Stimulated activated CD8-positive, alpha-beta memory T cell treated with anti-CD3 and anti-CD28 coated beads, Interleukin-15, amount 100 ng/mL, for 4 hours (primary cell): Measurements from ENCODE around the gene FAM219A.

Source experiments
- DNase-seq, 2 donors: peaks; one replicate each; pipeline ENCODE4 v3.0.0-alpha.2; 2020; ENCODE audit warnings: low read depth in 2 of 2

The FAM219A gene

DNA sequence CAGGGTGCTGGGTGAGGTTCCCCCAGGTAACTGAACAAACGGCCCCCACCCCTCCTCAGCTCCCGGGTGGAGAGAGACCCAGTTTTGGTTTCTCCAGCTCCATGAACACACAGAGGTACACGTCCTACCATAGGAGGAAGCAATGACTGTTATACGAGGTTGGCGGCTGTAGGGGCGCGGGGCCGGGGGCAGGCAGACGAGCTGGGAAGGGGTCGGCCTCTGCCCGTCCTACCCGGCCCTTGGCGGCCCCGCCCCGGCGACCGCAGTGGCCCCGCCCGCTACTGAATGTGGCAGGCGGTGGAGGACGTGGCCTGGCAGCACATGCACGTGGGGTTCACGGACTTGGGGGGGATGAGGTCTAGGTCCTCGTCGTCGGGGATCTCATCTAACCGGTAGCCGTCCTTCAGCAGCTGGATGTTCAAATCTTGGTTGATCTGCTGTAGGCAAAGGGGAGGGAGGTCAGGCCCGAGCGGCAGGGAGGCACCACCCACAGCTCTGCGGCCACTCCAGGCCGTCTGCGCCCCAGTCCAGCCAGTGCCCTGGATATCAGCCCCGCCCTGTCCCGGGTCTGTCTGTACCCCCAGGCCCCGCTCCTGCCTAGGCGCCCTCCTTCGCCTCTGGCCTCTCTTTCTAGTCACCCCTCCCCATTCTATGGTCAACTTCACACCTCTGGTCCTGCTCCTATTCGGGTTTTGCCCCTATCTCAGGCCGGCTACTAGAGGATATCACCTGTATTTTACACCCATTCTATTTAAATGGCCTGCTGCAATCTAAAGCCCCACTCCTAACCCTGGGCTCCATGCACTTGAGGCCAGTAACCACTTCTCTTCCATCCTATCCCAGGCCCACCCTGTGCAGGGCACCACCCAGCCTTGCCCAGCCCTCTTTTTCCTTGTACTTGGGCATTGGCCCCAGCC is 57.4 kb downstream of the FAM219A start:
- no peak for DNase-seq

DNA sequence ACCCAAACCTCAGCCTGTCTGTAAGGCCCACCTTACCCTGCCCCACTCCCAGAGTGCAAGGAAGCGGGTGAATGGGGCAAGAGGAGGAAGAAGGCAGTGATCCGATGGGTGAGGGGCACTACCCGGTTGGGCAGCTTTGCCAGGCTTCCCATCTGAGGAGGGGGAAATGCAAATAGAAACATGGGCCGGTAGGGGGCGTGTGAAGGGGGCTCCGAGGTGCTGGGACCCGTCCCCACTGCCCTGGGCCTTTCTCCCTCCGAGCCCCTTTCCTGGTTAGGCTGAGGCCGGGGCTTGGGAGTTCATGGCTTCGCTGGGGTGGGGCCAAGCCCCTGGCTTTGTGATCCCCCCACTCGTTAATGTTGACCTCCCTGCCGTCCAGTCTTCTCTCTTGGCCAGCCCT is 58.1 kb downstream of the FAM219A start:
- no peak for DNase-seq

DNA sequence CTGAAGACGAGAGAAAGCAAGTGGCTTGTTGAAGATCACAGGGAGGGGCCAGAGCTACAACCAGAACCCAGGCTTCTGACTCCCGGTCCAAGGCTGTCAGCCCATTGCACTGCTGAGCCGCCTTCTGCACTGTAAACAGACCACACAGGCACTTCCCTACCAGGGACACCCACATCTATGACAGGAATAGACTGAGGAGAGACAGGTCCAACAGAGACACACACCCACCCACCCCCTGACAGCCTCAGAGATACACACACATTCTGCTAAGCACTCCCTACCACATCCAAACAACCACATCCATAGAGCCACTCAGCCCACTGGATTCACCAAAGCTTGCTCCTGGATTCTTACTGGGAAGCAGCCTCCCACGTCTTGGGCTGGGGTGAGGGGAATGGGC is 58.6 kb downstream of the FAM219A start:
- no peak for DNase-seq

DNA sequence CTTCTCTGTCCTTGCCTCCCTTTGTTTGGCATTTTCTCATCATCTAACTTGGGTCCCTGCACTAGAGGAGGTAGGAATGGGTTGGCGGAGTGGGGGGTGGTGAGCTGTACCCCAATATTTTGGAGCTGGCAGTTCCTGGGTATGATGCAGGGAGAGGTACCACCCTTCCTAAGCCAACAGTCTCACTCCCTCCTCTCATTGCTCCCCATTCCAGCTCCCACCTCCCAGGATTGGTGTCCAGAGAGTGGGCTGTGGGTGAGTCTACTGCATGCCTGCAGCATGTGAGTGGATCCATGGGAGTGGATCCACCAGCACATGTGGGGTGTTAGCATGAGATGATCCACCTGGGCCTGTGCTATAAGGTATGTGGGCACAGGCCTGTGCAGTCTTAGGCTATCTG is 59.5 kb downstream of the FAM219A start:
- DNase-seq: no peak

DNA sequence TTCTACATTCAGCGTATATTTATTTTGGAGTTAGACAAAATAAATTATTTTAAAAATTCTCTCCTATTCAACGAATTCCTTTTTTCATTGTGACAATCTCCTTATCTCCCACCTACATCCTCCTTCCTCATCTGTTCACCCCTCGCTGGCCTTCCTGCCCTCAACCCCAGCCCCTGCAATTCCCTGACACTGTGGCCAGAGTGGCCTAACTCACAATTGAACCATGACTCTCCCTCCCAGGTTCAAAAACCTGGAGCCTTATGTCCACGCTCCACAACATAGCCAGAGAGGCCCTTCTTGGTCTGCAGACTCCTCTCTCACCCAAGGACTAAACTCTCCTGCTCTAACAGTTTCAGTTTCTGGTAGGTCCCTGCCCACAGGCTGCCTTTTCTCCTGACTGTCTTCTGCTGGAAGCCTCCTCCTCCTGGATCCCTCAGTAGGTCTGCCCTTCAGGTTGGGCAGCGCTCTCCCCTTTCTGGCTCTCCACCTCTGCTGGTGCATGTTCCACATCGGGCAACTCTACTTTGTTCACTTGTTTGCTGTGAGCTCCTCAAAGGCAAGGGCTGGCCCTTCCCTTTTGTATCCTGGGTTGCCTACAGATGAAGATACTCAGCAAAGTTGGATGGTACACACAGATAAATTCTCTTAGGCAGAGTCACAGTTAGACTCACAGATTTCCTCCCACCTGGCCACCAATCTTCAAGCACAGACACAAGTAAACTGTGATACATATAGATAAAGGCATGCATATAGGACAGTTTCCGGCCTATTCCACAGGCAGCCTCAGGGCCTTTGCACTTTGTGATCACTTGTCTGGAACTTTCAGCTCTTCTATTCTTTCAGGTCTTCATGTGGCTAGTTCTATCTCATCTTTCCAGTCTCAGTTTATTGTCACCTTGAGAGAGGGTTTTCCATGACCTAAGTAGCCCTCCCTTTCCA is 61.8 kb downstream of the FAM219A start:
- DNase-seq: no peak

DNA sequence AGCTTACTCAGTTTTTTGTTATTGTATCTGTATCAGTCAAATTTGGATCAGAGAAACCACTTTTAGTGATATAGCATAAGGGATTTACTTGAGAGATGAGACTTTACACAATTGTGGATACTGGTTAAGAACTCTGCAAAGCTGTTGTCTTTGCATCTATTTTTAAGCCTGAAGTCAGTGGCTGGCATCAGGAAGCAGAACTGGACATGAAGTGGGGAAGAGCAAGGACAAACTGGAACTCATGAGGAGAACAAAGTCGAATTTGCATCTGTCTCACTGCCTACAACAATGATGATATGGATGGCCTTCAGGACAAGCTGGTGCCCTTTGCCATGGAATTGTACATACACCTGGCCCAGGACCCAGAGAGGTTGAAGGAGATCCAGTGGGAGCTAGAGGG is 65.9 kb downstream of the FAM219A start:
- DNase-seq: no peak

DNA sequence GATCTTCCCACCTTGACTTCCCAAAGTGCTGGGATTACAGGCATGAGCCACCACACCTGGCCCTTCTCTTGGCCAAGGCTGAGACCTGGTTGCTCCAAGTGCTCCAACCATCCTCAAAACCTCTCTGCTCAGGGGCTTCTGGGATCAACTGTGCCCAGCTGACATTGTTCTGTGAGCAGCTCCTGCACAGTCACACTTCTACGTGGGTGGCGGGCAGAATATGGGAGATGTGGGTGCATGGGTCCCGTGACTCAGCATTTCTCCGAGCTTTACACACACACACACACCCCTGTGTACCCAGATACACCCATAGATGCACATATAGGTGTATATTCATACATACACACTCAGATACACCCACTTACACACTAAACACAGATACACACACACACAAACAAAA is 71.1 kb downstream of the FAM219A start:
- DNase-seq: no peak

DNA sequence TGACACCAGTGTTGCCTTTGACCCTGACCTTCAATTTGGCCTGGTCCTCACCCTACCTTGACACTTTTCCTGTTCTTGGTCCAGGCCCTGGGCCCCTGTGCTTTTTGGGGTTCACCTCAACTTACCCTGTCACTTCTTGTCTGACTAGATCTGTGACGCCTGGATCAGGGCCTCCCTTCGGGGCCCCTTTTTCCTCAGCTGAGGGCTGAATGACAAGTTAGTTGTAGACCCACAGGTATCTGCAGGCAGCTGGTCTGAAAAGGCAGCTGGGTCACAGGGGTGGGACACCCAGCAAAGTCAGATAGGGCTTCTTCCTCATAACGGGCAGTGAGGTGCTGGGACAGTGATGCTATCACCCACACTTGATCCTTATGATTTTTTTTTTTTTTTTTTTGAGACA is 71.7 kb downstream of the FAM219A start:
- no peak for DNase-seq

DNA sequence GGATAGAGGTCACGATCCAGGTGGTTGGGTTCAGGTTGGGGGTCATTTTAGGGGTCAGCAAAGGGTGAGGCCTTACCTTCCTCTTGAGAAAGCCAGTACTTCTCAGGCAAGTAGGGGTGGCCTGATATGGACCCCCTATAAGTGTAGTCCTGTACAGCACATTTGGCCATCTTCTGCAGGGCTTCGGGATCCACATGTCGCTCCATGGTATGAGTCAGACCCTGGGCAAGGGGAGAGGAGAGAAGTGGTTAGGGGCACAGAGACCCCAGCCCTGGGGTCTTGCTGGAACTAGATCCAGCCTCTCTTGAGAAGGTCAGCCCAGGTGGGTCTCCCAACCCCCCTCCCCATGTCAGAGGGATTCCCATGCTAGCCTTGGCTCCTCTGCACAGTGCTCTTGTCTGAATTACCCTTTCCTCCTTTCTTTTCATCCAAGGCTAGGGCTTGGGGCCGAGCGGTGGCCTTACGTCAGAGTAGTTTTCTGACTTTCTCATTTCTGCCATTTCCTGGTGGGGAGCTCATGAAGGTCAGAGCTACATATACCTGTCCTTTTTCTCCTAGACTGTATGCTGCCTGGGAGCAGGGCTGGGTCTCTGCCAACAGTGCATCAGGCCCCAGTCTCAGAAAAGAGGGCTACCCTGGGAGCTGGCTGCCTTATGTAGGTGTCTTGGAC is 72.7 kb downstream of the FAM219A start:
- DNase-seq: no peak

DNA sequence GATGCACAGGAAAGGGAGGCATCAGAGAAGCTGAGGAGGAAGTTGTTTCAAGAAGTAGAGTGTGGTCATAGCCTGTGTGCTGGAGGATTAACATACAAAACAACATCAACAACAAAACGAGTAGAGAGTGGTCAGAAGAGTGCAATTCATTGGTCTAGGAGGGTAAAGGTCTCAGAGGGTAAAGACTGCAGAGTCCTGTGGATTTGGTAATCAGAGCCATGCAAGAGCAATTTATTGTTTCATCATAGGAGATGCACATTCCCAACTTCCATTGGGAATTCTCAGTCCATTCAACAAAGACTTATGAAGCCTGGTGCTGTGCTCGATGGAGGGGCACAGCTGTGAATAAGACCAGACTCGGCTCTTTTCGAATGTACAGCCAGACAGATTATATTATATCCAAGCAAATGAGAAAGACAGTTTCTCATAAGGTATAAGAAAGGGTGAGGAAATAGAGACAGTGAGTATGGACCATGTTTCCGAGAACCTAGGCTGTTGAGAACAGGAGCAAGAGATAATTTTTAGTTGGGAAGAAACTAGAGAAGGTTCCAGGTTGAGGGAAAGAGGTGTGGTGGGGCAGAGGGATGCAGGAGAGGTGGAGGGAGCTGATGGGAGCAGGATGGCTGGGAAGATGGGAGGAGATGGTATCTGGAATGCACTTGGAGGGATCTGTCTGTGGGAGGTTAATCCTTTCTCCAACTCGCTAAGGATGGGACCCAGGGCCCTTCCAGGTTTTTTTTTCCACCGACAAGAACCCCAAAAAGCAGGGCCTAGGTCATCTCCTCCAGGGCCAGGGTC is 73.8 kb downstream of the FAM219A start:
- DNase-seq: no peak

DNA sequence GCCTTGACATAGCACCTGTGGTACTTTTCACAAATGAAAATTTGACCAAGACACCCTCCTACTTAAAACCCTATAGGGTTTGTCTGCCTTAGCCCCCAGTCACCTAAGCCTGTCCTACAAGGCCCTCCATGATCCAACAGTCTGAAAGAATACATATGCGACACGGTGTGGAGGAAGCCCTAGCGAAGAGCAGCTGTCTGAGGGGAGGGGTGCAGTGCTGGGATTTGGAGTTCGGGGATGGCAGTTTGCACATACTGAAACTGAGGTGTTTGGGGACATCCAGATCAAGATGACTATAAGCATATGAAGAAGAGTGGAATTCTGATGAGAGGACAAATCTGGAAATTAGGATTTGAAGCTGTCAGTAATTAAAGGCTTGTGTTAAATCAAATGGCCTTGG is 74.5 kb downstream of the FAM219A start:
- no peak for DNase-seq

DNA sequence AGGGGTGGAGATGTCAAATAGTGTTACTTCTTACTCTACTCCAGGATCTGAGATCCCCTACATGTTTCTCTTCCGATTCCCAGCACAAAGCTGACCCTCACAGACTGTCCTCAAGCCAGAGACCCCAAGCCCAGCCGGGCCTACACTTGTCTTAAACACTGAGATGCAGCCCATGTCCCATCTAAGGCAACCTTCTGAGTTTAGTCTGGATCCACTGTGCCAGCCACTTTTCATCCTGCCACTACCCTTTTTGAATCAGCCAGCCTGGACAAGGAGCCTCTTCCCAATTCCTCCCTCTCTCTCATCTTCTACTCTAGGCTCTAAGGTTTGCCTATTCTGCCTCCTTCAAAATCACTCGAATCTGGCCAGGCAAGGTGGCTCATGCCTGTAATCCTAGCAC is 75.5 kb downstream of the FAM219A start:
- DNase-seq: no peak

DNA sequence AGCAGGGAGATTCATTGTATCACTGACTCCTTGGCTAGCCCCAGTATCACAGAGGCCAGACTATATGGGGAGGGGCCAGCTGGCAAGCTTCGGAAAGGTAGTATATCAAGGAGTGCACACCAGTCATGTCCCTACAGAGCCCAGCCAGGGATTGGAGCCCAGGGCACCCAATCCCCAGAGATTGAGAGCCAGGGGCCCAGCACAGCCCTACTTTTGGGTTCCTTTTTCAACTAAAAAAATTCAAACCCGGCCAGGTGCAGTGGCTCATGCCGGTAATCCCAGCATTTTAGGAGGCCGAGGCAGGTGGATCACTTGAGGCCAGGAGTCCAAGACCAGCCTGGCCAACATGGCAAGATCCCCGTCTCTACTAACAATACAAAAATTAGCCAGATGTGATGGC is 76.3 kb downstream of the FAM219A start:
- no peak for DNase-seq

DNA sequence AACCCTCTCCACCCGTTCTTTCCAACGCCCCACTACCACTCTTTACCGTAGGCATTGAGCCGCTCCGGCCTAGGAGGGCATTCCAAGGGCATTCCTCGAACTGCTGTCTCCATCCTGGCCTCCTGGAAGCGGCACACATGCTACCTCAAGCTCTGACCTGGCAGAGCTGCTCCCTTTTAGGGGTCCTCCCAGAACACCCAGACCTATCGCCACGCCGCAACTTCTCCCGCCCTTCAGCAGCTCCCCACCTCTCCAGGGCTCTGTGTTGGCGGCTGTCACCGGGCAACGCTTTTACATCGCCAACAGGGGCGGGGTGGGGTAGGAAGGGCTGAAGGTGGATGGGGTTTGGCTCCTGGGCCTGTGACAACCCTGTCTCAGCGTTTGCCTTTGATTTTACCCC is 77.0 kb downstream of the FAM219A start:
- DNase-seq: no peak

DNA sequence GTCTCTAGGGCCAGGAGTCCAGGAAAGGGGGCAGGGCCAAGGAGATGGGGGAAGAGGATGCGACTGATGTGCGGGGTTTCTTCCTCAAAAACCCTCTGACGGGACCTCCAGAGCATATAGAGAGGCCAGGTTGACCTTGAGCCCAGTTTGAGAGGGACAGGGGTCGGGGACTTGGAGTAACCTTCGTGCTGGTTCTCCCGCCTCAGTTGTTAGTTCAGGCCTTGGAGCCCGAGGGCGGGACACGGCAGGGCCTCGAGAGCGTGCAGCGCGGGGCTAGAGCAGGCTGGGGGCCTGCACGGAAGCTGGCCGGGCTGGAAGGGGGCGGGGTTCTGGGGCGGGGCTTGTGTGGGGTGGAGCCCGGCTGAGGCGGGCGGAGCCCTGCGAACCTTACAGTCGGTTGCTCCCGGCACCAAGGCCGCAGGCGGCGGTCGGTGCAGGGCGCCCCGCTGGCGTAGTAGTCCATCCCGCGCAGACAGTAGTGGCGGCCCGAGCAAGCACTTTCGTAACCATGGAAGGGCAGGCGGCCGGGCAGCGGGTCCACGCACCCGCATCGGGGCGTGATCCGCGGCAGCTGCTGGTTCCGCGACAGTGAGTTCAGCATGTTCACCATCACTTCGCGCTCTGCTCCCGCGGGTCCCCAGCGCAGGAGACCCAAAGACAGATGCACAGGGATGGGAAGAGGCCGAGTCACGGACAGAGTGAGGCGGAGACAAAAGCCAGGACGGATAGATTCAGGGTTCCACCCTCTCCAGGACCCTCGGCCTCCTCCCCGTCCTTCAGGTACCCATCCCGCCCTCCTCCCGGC is 77.7 kb downstream of the FAM219A start:
- DNase-seq: peak in 1 of 2 donors; percentile 54

DNA sequence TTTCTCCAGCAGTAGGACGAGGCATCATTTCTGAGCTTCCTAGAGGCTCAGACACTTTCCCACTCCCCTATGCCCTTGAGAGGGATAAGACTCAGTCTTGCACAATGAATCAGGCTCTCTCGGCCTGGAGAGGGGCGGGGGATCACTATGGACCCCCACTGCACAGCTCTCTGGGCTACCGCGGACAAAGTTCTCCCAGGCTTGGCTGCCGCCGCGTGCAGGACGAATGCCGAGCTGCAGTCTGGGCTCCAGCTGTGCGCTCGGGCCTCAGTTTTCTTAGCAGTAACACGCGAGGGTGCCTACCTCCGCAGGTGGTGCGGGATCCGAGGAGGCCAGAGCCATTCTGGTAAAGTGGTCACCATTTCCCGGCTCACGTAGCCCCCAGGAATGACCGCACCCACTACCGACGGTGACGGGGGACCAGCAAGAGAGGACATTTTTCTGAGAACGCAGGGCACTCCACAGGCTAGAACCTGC is 78.3 kb downstream of the FAM219A start:
- no peak for DNase-seq

DNA sequence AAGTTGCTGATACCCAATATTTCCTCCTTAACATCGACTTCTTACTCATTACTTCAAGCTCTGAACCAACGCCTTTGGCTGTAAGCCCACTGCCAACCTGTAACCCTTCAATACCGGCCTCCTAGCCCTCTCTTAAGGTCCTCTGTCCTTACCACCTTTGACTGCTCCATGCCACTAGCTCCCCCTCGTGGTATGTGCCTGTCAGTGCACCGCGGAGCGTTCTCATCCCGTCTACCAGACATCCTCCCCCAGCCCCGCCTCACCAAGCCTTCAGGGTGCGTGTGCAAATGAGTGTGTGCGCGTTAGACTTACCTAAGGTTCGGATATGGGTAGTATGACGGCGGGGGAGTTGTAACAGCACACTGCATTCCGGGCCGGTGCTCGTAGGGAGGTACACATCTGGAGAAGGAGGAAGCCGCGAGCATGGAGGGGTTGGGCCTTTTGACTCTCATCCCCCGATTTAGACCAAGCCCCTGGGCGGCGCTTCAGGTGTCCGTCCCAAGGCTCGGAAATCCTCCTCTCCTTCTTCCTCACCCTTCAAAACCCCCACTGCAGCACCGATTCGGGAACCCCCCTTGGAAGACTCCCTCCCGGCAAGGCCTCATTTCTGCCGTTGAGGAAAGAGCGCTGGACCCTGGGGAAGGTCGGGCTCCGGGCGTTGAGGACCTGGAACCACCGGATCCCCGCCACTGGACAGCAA is 78.9 kb downstream of the FAM219A start:
- peak; percentile 69 to 77 for DNase-seq

DNA sequence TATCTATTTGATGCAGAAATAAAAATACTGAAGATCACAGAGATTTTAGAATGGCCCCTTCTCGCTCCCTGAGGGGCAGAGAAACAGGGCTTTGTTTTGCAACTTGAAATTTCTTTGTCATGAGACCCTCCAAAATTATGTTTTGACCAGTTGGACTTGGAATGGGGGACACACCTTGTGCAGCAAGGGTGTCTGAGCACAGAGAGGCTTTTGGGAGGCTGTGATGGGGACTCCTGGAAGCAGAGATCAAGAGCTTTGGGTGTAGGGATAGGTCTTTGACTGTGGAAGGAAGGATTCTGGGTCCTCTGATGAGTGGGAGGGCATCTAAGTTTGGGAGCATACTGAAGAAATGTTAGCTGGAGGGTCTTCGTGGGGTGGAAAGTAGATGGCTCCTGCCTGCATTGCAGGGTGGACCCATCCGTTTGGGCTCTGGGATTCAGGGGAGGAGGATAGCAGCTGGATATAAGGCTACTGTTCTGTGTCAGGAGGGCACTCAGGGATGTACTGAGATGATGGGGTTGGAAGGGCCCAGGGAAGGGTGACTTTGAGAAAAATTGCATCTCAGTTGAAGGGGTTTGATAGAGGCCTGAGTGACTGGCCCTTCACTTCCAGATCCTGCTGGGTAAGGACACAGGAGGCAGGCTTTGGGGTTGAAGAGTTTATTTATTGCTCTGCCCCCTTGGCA is 79.9 kb downstream of the FAM219A start:
- no peak for DNase-seq

DNA sequence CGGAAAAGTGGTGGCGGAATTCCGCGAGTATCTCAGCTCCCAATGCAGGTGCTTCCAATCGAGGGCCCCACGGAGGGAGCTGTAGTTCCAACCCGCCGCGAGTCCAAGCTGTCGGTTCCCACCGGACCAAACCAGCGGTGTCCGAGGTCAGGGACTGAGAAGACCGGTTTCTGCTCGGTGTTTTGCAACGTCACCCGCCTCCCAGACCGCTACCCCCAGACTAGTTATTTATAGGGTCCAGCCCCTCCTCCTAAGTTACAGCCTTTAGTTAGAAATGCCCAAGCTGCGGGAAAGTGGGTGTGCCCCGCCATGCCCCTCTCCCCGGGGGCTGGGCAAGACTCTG is 81.0 kb downstream of the FAM219A start:
- no peak for DNase-seq
